ENCODE data around the gene ESR1.
"Not testable (repeated sequence)": the region's sequence is repeated elsewhere in the genome, so short reads cannot be mapped to it uniquely, and the experiment has no call there.

The ESR1 gene

DNA sequence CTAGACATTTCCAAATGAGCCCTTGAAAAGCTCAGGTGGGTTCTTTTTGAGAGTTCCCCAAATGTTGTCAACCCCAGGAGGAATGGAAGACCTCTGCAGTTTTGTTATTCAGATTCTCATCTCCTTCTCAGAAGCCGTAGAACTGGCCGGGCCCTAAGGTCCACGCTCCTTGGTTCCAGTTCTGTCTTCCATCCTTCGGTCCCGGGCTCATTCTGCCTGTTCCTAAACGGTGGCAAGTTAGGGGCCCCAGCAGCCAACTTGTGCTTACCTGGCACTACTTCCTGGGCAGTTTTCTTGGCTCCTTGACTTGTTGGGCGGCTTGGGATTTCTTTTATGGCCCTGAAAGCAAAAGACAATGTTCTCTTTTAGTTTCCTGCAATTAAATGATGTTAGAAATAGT, 6.4 kb downstream of the ESR1 start:
- DNase-seq (ENCODE audit: low read depth), result no peak

DNA sequence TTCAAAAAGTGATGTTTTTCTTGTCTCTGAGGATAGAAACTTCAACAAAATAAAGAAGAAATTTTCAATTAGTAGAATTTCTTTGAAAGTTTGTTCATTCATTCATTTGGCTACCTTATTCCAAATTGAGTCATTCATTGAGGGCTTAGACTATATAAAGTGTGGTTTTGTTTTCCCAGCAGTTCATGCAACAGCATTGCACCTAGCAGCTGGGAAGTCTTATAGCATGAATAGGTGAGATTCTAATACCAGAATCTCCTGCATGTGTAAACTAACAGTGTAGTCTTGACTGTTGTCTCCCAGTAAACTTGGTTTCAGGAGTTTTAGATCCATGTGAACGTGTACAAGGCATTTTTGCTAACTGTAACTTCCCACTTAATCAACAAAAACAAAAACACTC, 7.1 kb downstream of the ESR1 start:
- DNase-seq (ENCODE audit: low read depth), result no peak

DNA sequence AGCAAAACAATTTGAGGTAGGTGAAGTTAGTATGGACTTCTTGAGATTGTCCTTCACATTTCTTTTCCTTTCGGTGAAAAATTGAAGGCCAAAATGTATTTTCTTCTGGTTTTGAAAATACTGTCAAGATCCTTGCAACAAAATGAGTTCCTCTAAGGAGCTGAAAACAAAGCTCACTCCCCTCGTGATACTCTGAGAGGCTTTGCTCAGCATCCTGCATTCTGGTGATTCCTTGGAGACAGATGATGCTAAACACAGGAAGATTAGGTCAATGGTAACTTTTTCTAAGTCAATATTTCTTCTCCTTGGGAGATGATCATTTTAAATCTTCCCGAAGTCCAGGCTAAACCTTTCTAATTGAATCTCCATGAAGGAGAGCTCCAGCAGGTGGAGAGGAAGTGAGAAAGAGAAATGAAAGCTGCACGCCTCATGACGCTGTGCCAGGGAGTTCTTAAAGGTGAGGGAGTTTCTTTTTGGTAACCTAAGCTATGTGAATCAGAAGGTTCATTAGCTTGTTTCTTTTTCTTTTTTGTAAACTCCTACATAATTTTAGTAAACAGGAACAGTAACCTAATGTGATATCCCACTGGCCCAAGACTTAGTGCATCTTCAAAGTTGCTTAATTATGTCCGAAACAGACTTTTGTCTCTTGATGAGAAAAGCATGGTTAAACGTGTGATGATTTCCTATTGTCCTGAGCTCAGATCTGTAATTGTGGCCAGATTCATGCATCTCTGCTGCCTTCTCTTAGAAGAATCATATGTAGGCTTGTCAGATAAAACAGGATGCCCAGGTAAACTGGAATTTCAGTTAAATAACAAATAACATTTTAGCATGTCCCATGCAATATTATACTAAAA, 15.0 kb downstream of the ESR1 start:
- DNase-seq (ENCODE audit: low read depth), result no peak

DNA sequence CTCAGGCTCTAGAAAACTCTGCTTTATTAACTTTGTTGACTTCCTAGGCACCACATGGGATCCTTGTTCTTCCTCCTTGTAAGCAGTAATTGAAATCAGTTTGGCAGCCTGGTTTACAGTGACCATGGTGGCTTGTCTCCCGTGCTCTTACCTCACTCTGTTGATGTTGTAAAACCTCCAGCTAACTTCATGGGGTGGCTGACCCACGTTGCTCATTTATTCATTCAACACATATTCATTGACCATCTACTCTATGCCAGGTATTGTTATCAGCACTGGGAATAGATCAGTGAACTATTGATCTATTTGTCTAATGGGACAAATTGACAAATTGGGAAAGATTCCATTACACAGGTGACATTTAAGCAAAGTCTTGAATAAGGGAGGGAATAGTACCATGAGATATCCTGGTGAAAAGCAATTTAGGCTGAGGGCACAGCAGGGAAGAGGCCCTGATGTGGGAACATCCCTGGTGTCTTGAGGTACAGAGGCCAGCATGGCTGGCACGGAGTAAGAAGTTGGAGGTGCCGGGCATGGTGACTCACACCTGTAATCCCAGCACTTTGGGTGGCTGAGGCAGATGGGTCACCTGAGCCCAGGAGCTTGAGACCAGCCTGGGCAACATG, 19.1 kb downstream of the ESR1 start:
- DNase-seq (ENCODE audit: low read depth), result no peak

DNA sequence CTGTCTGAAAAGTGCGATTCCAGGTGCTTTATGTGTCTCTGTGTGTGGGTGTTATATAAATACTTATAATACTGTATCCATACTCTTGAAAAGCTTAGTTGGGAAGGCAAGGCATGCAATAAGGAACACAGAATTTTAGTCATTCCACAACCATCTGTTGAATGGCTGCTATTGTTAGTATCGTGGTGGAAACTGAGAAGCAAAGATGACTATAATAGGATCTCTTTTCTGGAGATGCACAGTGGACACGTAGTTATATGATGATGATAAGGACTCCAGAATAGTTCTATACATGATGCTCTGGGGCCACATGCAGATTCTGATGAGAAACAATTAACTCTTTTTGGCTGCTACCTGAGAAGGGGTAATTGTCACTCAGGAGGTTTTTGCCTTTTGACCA, 25.2 kb downstream of the ESR1 start:
- DNase-seq (ENCODE audit: low read depth), result no peak

DNA sequence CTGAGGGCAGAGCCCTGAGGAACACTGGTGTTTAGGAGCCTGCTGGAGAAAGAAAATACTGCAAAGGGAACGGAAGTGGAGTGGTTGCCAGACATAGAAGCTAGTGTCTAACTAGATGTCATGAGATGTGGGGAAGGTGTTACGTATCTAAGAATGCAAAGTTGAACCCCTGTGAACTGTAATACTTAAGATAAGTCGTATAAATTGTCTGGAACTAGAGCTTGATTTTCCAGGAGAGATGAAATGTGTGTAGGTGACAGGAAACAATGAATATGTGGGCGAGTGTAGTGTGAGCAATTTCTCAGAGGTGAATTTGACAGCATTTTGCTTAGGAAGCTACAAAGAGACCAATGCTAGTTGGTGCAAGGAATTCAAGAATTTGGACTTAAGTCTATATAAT, 27.9 kb downstream of the ESR1 start:
- DNase-seq (ENCODE audit: low read depth), result no peak

DNA sequence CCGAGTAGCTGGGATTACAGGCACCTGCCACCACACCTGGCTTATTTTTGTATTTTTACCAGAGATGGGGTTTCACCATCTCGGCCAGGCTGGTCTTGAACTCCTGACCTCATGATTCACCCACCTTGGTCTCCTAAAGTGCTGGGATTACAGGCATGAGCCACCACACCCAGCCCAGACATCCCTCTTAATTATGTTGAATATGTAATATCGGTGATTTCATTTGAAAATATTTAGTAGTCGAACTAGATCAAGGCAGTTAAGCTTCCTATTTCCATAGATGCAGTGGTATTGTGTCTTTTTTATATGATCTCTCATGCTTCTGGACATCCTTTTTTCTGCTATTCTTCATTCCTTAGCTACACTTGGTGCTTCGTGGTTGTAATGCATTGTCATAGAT, 29.7 kb downstream of the ESR1 start:
- DNase-seq (ENCODE audit: low read depth), result no peak

DNA sequence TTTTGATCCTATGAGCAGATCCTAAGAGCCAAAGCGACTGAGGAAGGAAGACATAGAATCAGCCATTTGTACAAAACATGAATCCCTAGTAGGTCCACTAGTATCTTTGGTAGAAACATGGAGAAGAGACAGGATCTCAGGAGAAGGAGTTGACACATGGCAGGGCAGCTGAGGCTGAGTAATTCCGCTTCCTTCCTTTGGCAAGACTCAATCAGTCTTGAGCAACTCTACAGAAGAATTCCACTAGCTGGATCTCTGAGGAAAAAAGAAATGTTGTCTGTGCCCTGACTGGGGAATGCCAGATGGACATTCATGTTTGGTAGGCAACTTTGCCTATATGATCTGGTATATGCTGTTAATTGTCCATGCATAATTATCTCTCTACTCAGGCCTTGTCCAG, 35.3 kb downstream of the ESR1 start:
- no peak for DNase-seq (ENCODE audit: low read depth)

DNA sequence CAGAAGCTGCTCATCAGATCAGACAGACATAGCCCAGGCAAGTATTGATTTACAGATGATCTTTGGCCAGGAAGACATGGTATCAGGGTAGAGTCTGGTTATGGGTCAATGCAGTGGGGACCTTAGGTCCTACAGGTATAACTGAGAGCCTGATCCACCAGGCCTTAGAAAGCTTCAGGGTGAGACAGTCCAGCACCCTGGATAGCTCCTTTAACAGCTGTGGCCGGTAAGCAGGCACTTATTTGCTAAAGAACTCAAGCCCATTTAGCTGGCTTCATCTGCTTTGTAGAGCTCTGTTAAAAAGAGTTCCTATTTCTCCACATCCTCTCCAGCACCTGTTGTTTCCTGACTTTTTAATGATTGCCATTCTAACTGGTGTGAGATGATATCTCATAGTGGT, 39.6 kb downstream of the ESR1 start:
- DNase-seq (ENCODE audit: low read depth), result no peak

DNA sequence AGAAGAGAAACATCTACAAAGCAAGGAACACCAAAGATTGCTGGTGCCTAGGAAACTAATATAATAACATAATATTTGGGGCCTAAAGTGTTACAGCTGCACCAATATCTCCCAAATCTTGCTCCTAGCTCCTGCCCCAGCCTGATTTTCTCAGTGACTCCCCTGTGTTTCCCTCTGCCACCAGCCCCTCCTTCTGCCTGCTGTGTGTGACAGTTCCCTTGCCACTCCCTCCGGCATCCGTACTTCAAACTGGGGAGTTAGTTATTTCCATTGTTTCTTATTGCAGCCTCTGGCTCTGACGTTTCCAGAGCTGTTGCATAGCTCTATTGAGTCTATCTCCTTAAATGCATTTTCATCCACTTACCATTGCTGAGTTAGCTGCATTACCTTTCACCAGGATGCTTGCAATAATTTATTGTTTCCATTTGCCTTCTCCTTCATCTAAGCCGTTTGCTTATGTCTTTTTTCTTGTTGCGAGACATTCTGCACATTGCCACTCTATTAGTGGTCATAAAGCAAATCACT, 43.1 kb downstream of the ESR1 start:
- DNase-seq (ENCODE audit: low read depth), result no peak

DNA sequence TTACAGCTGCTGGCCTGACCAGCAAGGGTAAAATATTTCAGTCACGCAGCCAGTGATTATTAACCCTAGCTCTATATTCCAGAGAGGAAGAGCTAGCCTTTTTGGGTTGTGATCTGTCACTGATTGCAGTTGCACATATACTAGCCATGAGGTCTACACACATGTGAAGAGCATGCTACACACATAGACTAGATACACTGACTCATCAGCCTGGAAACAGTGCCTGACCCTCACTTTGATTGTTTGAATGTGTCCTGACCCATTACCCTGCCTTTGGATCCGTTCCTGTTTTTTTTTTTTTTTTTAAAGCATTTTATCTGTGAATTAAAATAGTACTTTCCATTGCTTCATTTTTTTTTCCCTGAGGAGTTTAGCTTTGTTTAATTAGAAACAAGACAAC, 50.8 kb downstream of the ESR1 start:
- no peak for DNase-seq (ENCODE audit: low read depth)

DNA sequence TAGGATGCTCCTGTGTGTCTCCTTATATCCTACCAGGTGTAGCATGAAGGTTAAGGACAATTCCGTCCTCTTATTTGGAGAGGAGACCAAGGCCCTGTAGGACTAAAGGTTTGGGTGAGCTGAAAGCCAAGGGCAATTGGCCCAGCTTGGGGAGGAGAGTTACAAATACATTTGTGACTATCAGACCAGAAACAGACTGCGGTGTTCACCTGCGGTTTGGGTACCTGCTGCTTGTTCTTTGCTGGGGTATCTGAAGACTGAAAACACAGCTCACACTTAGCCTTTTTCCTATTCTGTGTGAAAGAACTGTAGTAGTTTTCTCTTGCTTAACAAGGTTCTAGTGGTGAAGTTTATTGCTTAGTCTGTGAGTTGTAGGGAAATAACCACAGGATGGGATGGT, 55.0 kb downstream of the ESR1 start:
- no peak for DNase-seq (ENCODE audit: low read depth)

DNA sequence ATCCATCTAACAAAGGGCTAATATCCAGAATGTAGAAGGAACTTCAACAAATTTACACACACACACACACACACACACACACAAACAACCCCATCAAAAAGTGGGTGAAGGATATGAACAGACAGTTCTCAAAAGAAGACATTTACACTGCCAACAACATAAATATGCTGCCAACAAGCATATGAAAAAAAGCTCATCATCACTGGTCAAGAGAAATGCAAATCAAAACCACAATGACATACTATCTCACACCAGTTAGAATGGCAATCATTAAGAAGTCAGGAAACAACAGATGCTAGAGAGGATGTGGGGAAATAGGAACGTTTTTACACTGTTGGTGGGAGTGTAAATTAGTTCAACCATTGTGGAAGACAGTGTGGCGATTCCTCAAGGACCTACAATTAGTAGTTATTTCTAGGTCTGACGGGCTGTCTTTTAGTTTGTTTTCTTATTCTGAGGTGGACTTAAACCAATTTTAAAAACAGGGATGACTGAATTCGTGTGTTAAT, 59.9 kb downstream of the ESR1 start:
- not testable (repeated sequence) for DNase-seq (ENCODE audit: low read depth)

DNA sequence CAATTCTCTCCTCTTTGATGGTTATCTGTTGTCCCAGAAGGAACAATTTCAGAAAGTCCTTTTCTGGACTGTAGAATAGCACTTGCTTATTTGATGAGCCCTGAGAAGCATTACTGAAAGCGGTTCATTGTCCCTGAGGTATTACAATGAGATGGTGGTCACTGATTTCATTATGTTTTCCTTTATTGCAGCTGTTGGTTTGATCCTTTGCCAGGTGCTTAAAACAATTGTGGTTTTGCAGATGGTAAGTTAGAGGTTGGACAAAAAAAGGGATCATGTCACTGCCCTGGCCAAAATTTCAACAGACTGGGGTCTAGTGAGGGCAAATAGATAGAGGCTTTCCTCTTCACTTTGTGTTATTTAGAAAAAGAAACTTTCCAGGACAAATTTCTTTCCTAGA, 61.9 kb downstream of the ESR1 start:
- DNase-seq (ENCODE audit: low read depth), result no peak

DNA sequence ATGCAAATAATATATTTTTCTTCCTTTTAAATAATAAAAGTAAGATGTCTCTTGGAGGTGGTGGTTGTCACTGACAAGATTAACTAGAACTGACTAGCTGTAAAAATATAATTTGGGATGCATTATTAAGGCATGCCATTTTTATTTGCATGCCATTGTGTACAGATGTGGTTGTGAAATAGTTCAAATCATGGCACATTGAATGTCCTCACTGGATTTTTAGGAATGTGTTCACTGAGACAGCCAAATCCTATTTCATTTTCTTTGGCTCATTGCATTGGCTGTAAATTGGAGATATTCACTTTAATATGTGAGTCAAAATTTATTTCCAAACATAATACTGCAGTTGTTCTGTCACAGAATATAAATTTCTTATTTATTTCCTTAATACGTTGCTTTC, 62.3 kb downstream of the ESR1 start:
- DNase-seq (ENCODE audit: low read depth), result no peak

DNA sequence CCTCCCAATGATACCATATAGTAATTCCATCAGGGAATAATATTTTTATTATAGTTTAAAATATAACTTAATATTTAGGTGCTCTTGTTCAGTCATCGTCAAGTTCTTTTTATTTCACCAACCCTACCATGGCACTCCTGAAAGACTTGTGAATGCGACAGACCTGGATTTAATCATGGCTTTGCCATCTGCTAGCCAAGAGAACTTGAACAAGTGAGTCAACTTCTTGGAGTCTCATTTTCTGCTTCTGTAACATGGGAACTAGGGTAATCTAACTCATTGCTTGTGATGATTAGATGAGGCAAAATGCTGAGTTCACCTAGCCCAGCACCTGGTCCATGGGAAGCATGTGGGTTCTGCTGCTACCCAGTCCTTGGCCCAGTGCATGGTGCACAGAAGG, 62.9 kb downstream of the ESR1 start:
- DNase-seq (ENCODE audit: low read depth), result no peak

DNA sequence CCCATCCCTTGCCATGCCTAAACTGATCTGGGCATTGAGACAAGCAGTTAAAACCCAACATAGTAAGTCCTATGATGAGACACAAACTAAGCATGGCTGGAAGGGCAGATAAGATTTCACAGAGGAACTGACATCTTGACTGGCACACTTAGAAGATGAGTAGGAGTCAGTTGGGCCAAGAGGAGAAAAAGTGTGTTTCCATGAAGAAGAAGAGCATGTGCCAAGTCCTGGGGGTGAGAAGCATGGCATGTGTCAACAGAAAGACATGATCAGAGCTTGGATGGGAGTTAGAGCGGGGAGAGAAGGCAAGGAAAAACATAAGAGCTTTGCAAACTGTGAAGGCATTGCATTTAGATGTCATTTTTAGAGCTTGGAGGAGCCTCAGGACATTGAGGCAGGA, 68.0 kb downstream of the ESR1 start:
- DNase-seq (ENCODE audit: low read depth), result no peak

DNA sequence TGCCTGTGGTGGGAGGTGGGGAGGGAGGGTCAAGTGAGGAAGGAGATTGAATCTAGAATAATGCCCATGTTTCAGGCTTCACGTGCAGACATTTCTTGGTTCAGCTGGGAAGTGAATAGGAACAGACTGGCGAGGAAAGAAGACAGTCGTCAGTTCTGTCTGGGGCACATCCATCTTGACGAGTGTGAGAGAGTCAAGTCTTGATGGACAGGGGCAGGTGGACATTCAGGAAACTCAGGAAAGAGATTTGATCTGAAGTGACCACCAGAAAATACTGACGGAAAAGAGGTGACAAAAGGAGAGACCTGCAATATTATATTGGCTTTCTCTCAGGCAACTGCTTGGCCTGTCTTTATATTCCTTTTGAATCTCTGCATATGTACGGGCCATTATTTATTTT, 68.6 kb downstream of the ESR1 start:
- DNase-seq (ENCODE audit: low read depth), result no peak

DNA sequence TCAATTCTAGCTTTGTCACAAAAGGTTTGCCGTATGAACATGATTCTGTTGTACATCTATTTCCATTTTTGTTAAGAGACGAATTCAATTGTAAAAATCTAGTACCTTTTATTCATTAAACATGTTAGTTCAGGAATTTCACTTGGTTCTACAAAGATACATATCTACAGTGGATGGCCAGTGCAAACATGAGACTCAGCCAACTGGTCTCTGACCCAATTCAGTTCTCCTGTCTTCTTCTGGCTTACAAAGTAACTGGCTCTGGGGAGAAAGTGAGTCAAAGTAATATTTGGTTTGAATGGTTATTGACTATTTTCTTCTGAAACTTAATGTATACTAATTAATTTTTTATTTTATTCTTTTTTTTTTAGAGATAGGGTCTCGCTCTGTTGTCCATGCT, 70.0 kb downstream of the ESR1 start:
- DNase-seq (ENCODE audit: low read depth), result no peak

DNA sequence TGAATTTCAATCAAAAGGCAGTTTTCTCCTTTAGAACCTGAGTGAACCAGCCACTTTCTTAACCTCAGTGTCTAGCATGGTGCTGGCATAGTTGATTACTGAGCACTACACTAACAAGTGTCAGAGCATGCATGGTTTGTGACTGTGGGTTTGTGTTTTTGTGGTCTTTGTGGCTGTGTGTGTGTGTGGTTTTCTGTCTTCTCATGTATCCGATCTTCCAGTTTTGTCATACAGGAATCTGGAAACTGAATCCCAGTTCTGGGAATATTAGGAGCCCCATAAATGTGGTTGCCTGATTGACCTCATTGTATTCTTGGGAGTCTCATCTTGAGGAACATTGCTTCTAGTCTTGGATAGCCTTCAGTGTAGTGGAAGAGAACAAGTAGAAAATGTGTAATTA, 73.7 kb downstream of the ESR1 start:
- no peak for DNase-seq (ENCODE audit: low read depth)

DNA sequence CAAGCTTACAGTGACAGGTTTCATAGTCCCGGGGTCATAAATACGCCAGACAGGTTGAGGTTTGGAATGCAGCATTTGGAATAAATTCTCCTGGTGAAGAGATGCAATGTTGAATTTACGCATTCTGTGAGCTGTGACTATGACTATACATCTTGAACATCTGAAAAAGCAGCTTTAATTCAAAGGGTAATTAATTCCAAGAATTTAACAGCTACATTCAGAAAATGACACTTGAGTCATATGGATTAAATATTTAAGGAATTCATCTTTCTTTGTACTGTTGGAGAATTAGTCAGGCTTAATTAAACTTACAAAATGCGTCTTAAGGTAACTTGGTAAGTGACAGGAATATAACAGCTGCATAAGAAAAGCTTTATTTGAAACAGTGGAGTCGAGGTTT, 74.7 kb downstream of the ESR1 start:
- DNase-seq (ENCODE audit: low read depth), result no peak

DNA sequence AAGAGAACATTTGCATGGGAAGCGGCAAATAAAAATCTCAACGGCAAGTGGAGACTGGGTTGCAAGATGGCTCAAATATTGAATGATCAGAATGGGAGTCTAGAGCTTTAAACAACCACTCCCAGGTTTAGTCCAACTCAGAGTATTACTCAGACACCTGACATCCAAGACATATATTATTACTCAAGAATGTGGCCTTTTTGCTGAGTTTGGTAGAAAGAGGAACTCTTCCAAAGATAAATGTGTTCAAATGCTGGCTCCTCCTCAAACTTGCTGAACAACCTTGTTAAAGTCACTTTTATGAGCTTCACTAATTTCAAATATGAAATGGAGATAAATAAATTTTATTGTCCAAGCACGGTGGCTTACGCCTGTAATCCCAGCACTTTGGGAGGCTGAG, 77.8 kb downstream of the ESR1 start:
- DNase-seq (ENCODE audit: low read depth), result no peak

DNA sequence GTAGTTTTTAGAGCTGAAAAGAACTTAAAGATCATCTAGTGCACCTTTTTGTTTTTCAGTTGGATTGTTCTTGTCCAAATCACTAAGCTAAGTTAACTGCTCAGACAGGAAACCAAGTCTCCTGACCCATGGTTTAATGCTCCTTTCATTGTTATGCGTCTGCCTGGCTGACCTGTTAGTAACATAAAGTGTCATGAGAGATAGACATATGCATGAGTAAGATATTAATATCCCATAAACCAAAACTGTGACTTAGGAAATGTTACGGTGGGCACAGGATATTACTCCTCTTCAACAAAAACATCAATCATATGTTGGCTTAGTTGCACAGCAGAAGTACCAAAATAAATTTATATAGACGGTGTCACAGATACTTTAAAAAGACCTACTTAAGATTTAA, 84.0 kb downstream of the ESR1 start:
- no peak for DNase-seq (ENCODE audit: low read depth)

DNA sequence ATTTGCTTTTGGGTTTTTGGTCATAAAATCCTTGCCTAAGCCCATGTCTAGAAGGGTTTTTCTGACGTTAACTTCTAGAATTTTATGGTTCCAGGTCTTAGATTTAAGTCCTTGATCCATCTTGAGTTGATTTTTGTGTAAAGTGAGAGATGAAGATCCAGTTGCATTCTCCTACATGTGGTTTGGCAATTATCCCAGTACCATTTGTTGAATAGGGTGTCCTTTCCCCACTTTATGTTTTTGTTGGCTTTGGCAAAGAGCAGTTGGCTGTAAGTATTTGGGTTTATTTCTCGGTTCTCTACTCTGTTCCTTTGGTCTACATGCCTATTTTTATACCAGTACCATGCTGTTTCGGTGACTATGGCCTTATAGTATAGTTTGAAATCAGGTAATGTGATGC, 86.9 kb downstream of the ESR1 start:
- DNase-seq (ENCODE audit: low read depth), result not testable (repeated sequence)

All from stimulated activated CD8-positive, alpha-beta memory T cell treated with anti-CD3 and anti-CD28 coated beads, Interleukin-15, amount 100 ng/mL, for 24 hours (primary cell).